ENCODE results near the gene ZNF311.
"Not testable (repeated sequence)": the region's sequence is repeated elsewhere in the genome, so short reads cannot be mapped to it uniquely, and the experiment has no call there.

ZNF311 gene

DNA sequence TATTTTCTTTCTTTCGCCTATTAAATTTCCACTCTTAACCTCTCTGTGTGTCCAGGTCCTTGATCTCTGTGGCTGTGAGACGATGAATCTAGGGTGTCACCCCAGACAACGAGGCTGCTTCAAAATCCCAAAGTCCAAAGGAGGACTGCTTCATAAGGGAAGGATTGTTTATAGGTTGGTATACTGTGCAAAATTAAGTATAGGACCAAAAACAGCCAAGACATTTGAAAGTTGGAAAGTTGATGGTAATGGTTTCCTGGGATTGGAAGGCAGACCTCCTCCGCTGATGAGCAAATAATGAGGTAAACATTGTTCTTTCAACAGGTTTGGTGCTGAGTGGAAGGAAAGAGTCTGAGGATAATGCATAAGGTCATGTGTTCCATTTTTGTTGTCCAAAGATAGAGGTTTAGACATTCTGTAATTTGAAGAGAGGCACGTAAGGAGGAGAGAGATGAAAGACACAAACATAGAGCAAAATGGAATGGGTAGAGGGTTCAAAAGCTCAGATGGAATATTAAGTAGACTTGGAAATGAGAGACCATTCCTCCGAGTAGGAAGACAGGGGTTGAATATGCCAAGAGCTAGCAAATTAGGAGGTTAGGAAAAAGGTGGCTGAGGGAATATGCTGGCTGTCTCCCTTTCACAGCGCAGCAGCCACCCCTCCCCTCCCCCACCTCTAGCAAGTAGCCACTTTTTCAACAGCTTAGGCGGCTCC is 24.8 kb downstream of the ZNF311 start:
- H3K36me3 ChIP-seq: no peaks in the 10 kb centered on the region
- TF ChIP-seq Cebpa-rat (IDR thresholded peaks at IDR 0.05): no peak
- H3K4me2 ChIP-seq: peak overlapping the region; percentile 75 to 94 (median 86)
- peaks cover 0 to 7% (median 0%) of the 10 kb centered on the region in 11 experiments; a peak in 3 of 22 replicates for H3K9me3 ChIP-seq (replicated peaks in 1 of 11)
- peak overlapping the region; percentile 33 to 88 (median 65); a peak in 20 of 22 replicates for H3K27ac ChIP-seq
- peaks cover 0 to 29% (median 24%) of the 10 kb centered on the region in 11 experiments; a peak in 19 of 22 replicates for H3K27me3 ChIP-seq
- H3K4me3 ChIP-seq: peak overlapping the region; percentile 63 to 81 (median 66)
- peak overlapping the region; percentile 66 to 80 (median 77) for H3K9ac ChIP-seq
- no peaks in the 10 kb centered on the region for H4K20me1 ChIP-seq
- H3K4me1 ChIP-seq: peaks cover 9 to 38% (median 21%) of the 10 kb centered on the region in 10 experiments; a peak in 19 of 20 replicates

DNA sequence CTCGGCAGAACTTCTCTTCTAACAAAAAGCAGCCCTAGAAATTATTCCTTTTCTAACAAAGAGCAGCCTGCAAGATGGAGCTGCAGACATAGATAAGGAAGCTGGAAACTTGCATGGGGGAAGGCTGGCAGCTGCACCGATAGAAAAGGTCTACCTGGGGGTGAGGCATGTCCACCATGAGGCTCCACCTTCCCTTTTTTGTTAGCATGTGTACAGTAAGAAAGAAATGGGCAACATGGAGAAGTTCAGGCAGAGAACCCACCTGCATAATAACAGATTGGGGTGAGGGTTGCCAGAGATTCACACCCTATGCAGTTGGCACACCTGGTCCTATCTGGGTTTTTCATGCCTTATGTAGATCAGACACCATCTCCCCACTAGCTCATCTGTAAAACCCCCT is 25.4 kb downstream of the ZNF311 start:
- H3K9me3 ChIP-seq (replicated peaks in 1 of 11): peaks cover 0 to 7% (median 0%) of the 10 kb centered on the region in 11 experiments; a peak in 3 of 22 replicates
- peaks cover 9 to 38% (median 21%) of the 10 kb centered on the region in 10 experiments; a peak in 19 of 20 replicates for H3K4me1 ChIP-seq
- no peak overlapping the region; a peak in 1 of 22 replicates for H3K27ac ChIP-seq
- no peaks in the 10 kb centered on the region for H3K36me3 ChIP-seq
- H3K4me2 ChIP-seq: peak overlapping the region in 10 of 11 experiments; percentile 75 to 94 (median 86); a peak in 18 of 22 replicates
- H3K27me3 ChIP-seq: peaks cover 0 to 29% (median 24%) of the 10 kb centered on the region in 11 experiments; a peak in 19 of 22 replicates
- no peak overlapping the region for H3K4me3 ChIP-seq
- no peak overlapping the region for H3K9ac ChIP-seq
- no peak for TF ChIP-seq Cebpa-rat (IDR thresholded peaks at IDR 0.05)
- H4K20me1 ChIP-seq: no peaks in the 10 kb centered on the region

DNA sequence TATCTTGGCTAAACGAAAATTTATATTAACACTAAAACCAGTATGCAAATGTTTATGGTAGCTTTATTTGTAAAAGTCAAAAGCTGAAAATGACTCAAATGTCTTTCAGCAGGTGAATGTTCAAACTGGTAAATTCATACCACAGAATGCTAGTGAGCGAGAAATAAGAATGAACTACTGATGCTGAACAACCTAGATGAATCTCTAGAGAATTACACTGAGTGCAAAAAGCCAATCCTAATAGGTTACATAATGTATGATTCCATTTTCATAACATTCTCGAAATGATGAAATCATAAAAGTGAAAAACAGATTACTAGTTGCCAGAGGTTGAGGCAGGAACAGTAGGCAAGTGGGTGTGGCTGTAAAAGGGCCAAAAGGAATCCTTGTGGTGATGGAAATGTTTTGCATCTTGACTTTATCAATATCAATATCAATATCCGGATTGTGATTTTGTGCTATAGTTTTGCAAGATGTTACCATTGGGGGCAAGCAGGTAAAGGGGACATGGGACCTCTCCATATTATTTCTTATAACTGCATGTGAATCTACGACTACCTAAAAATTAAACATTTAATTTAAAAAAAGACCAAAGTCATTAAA is 26.1 kb downstream of the ZNF311 start:
- H3K27me3 ChIP-seq: peaks cover 0 to 29% (median 24%) of the 10 kb centered on the region in 11 experiments; a peak in 19 of 22 replicates
- H4K20me1 ChIP-seq: no peaks in the 10 kb centered on the region
- H3K4me1 ChIP-seq: peaks cover 9 to 38% (median 21%) of the 10 kb centered on the region in 10 experiments; a peak in 19 of 20 replicates
- H3K36me3 ChIP-seq: no peaks in the 10 kb centered on the region
- H3K9ac ChIP-seq: no peak overlapping the region
- no peak overlapping the region for H3K4me3 ChIP-seq
- TF ChIP-seq Cebpa-rat (IDR thresholded peaks at IDR 0.05): no peak
- H3K4me2 ChIP-seq: peak overlapping the region in 1 of 11 experiments; percentile 75; a peak in 6 of 22 replicates
- peaks cover 0 to 7% (median 0%) of the 10 kb centered on the region in 11 experiments; a peak in 4 of 22 replicates for H3K9me3 ChIP-seq (replicated peaks in 1 of 11)
- no peak overlapping the region for H3K27ac ChIP-seq

DNA sequence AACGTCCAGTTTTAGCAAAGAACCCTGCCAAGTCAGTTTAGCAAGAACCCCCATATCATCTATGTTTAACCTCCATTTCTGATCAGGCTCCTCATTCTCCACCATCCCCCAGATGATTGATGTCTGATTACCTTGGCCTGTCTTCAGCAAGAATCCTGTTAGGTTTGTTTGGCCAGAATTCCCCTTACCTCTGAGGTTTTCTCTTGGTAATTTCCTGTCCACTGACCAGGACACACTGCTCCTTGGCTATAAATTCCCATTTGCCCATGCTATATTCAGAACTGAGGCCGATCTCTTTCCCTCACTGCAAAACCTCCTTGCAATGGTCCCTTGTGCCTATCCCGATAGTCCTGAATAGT is 27.0 kb downstream of the ZNF311 start:
- H3K9ac ChIP-seq: no peak overlapping the region
- TF ChIP-seq Cebpa-rat (IDR thresholded peaks at IDR 0.05): no peak
- no peak overlapping the region for H3K4me3 ChIP-seq
- peak overlapping the region in 3 of 11 experiments; percentile 58 to 71 (median 62); a peak in 5 of 22 replicates for H3K4me2 ChIP-seq
- no peaks in the 10 kb centered on the region for H4K20me1 ChIP-seq
- H3K27ac ChIP-seq: peak overlapping the region in 1 of 11 experiments; percentile 69; a peak in 3 of 22 replicates
- H3K27me3 ChIP-seq: peaks cover 0 to 29% (median 24%) of the 10 kb centered on the region in 11 experiments; a peak in 19 of 22 replicates
- H3K9me3 ChIP-seq (replicated peaks in 1 of 11): peaks cover 0 to 7% (median 0%) of the 10 kb centered on the region in 11 experiments; a peak in 4 of 22 replicates
- H3K4me1 ChIP-seq: peaks cover 9 to 35% (median 19%) of the 10 kb centered on the region in 10 experiments; a peak in 19 of 20 replicates
- no peaks in the 10 kb centered on the region for H3K36me3 ChIP-seq

DNA sequence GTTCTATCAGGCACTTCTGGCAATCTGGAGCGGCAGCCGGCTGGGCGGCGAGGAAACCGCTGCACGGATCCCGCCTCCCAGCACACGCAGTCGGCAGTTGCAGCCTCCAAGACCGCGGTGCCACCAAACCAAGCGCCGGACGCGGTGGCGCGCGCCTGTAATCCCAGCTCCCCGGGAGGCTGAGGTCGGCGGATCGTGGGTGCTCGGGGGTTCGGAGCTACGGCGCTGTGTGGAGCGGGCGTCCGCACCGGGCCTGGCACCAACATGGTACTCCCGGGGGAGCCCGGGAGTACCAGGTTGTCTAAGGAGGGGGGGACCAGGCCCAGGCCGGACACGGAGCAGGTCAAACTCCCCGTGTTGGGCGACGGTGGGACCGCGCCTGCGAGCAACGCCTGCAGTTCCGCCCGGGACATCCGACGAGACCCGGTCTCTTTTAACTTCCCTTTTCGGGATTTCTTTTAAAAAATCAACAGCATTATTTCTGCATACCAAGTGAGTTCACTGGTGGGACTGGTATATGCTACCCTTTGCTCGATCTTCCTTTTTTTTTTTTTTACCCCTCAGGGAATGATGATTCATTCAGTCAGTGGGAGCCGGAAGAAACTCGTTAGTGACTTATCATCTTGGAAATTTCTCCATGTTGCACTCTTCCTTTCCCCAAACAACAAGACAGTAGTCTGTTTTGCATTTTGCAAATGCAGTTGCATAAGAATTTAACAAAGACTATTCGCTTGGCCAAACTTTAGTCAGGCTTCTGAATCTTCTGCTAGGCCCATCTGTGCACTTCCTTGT is 27.6 kb downstream of the ZNF311 start:
- peak overlapping the region in 4 of 11 experiments; percentile 38 to 69 (median 62); a peak in 7 of 22 replicates for H3K27ac ChIP-seq
- H4K20me1 ChIP-seq: no peaks in the 10 kb centered on the region
- peaks cover 0 to 7% (median 0%) of the 10 kb centered on the region in 11 experiments; a peak in 4 of 22 replicates for H3K9me3 ChIP-seq (replicated peaks in 1 of 11)
- H3K4me2 ChIP-seq: peak overlapping the region; percentile 58 to 75 (median 64)
- peaks cover 9 to 30% (median 16%) of the 10 kb centered on the region in 10 experiments; a peak in 19 of 20 replicates for H3K4me1 ChIP-seq
- peak overlapping the region; percentile 44 to 66 (median 52) for H3K4me3 ChIP-seq
- peak overlapping the region in 9 of 11 experiments; percentile 17 to 67 (median 53); a peak in 14 of 22 replicates for H3K9ac ChIP-seq
- peaks cover 0 to 29% (median 24%) of the 10 kb centered on the region in 11 experiments; a peak in 19 of 22 replicates for H3K27me3 ChIP-seq
- TF ChIP-seq Cebpa-rat (IDR thresholded peaks at IDR 0.05): no peak
- no peaks in the 10 kb centered on the region for H3K36me3 ChIP-seq

DNA sequence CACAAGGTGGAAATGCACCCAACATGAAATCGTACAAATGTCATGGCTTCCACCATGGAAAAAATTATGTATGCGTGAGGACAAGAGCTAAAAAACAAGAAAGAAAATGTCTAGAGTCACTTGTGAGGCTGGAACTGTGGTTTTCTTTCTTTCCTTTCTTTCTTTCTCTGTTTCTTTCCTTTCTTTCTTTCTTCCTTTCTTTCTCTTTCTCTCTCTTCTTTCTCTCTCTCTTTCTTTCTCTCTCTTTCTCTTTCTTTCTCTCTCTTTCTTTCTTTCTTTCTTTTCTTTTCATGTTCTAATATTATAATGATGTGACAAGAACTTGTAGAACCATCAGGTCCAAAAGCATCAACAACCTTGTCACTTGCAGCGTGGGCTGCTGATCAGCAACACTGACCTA is 28.4 kb downstream of the ZNF311 start:
- Histone ChIP-seq H3K27ac (no peak overlapping the region), H3K9ac (peak overlapping the region in 2 of 11 experiments; percentile 55 to 67; a peak in 2 of 22 replicates), H4K20me1 (no peaks in the 10 kb centered on the region), H3K9me3 (replicated peaks in 1 of 11) (peaks cover 0 to 7% (median 0%) of the 10 kb centered on the region in 11 experiments; a peak in 4 of 22 replicates), H3K4me2 (peak overlapping the region in 8 of 11 experiments; percentile 61 to 75 (median 68); a peak in 15 of 22 replicates), H3K27me3 (peaks cover 0 to 29% (median 24%) of the 10 kb centered on the region in 11 experiments; a peak in 19 of 22 replicates), H3K36me3 (no peaks in the 10 kb centered on the region), H3K4me3 (peak overlapping the region in 5 of 10 experiments; percentile 53 to 66 (median 59); a peak in 10 of 20 replicates), H3K4me1 (peaks cover 9 to 28% (median 15%) of the 10 kb centered on the region in 10 experiments; a peak in 19 of 20 replicates)
- TF ChIP-seq Cebpa-rat (IDR thresholded peaks at IDR 0.05): no peak

DNA sequence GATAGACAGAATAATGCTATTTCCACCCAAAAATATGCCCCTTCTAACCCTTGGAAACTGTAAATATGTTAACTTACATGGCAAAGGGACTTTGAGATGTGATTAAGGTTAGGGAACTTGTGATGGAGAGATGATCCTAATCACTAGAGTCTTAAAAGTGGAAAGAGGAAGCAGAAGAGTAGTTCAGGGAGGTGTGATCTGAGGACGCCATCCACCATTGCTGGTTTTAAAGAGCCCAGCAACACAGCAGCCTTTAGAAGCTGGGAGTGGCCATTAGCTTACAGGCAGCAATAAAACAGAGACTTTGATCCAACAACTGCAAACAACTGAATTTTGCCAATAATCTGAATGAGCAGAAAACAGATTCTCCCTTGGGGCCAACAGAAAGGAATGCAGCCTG is 30.6 kb downstream of the ZNF311 start:
- Histone ChIP-seq H3K9me3 (replicated peaks in 1 of 11) (peaks cover 4 to 13% (median 7%) of the 10 kb centered on the region in 11 experiments; a peak in 21 of 22 replicates), H3K36me3 (no peaks in the 10 kb centered on the region), H3K9ac (no peak overlapping the region), H3K27me3 (peaks cover 0 to 29% (median 24%) of the 10 kb centered on the region in 11 experiments; a peak in 19 of 22 replicates), H3K4me3 (no peak overlapping the region), H3K4me2 (no peak overlapping the region), H3K27ac (no peak overlapping the region), H4K20me1 (no peaks in the 10 kb centered on the region), H3K4me1 (peaks cover 0 to 16% (median 1%) of the 10 kb centered on the region in 10 experiments; a peak in 10 of 20 replicates)
- no peak for TF ChIP-seq Cebpa-rat (IDR thresholded peaks at IDR 0.05)

DNA sequence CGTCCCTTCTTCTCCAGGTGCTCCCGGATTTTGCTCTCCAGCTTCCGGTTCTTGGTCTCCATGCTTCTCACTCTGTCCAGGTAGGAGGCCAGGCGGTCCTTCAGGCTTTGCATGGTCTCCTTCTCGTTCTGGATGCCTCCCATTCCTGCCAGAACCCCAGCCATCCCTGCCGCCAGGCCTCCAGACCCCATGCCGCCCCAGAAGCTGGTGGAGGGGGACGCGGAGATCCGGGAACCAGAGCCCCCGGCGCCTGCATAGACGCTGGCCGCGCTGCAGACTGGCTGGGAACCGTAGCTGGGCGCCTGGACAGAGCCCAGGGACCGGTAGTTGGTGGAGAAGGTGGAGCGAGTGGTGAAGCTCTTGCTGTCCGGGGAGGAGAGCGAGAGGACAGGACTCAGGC is 35.1 kb downstream of the ZNF311 start:
- H3K27me3 ChIP-seq, H3K4me1 ChIP-seq, H3K9ac ChIP-seq, H3K4me3 ChIP-seq, H3K4me2 ChIP-seq, H3K27ac ChIP-seq, H4K20me1 ChIP-seq, H3K36me3 ChIP-seq: not testable (repeated sequence)
- H3K9me3 ChIP-seq (replicated peaks in 1 of 11): peaks cover 29 to 41% (median 37%) of the 10 kb centered on the region in 11 experiments
